ENCODE measurements around the gene RIC8B.

Gene RIC8B

DNA sequence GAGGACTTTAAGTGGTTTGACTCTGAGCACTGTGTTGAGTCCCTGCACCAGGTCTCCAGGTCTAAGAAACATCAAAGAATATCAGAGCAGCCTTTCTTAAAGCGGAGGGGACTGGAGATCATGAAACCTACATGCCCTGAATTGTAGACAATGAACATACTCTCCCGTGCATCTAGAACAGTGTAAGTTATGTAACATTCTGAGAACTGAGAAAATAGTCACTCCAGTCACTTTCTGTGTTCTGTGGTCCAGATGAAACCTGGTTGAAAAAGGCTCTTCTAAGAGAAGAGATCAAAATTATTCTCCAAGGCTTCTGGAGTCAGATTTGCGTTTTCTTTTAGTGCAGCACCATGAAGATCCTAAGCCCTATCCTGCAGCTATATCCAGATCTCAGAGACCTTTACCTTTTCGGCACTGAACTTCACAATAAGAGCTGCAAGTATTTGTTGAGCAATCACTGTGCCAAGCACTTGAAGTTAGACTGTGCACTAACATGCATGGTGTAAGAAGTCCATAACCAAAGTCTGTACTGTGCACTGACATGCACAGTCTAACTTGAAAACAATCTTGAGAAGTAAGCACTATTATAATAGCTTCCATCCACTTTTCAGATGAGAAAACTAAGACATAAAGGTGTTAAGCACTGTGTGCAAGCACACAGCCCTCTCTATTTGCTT lies 115.6 kb downstream of the RIC8B start:
- peaks cover 28% of the 10 kb centered on the region; the same call in 1 of the 2 replicates for H3K36me3 ChIP-seq (ENCODE audit: insufficient read depth, low read length)
- no peaks in the 10 kb centered on the region for H3K9me2 ChIP-seq (replicated peaks; ENCODE audit: low read depth, low read length)
- no peak overlapping the region for H3K4me3 ChIP-seq (ENCODE audit: low read length, poor library complexity, severe bottlenecking)
- H3K9me3 ChIP-seq (ENCODE audit: insufficient read depth, low read depth, low read length) = no peaks in the 10 kb centered on the region
- no peak overlapping the region for H2AFZ ChIP-seq (ENCODE audit: low read length)
- H3K27me3 ChIP-seq (ENCODE audit: insufficient read depth, low read length, poor library complexity, severe bottlenecking) = no peaks in the 10 kb centered on the region
- H3K4me1 ChIP-seq (ENCODE audit: insufficient read depth, low read length, poor library complexity, severe bottlenecking) = no peaks in the 10 kb centered on the region
- no peaks in the 10 kb centered on the region for H4K20me1 ChIP-seq (ENCODE audit: insufficient read depth, low read length, poor library complexity, severe bottlenecking)
- no peaks in the 10 kb centered on the region for H3K79me2 ChIP-seq (ENCODE audit: insufficient read depth, low read length)
- H3K9ac ChIP-seq (ENCODE audit: low read depth, low read length, poor library complexity, severe bottlenecking) = no peak overlapping the region
- H3K4me2 ChIP-seq (ENCODE audit: low read depth, low read length, poor library complexity, severe bottlenecking) = no peak overlapping the region
- no peak for TF ChIP-seq EZH2phosphoT487 (IDR thresholded peaks at IDR 0.05; ENCODE audit: borderline replicate concordance)
- TF ChIP-seq, protein P1, sequence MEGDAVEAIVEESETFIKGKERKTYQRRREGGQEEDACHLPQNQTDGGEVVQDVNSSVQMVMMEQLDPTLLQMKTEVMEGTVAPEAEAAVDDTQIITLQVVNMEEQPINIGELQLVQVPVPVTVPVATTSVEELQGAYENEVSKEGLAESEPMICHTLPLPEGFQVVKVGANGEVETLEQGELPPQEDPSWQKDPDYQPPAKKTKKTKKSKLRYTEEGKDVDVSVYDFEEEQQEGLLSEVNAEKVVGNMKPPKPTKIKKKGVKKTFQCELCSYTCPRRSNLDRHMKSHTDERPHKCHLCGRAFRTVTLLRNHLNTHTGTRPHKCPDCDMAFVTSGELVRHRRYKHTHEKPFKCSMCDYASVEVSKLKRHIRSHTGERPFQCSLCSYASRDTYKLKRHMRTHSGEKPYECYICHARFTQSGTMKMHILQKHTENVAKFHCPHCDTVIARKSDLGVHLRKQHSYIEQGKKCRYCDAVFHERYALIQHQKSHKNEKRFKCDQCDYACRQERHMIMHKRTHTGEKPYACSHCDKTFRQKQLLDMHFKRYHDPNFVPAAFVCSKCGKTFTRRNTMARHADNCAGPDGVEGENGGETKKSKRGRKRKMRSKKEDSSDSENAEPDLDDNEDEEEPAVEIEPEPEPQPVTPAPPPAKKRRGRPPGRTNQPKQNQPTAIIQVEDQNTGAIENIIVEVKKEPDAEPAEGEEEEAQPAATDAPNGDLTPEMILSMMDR (conservative IDR thresholded peaks at IDR 0.05; ENCODE audit: low read length) = no peak
- no peaks in the 10 kb centered on the region for H3F3A ChIP-seq (ENCODE audit: low read depth)

DNA sequence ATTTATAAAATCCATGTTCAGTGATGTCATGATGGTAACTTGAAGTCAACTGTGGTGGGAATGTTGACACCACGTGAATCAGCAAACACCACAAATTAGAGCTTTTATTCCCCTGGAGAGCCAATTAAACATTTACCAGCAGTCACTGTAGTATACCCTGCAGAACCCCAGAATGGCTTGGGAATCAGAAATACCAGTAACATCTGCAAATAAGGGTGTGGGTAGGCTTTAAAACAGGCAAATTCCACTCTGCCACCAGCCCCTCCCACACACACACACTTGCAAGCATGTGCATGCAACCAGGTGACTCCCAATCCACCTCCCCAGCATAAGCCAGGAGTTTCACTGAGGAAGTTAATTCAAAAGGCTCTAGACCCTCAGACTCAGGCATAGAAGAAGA lies 117.6 kb downstream of the RIC8B start:
- no peaks in the 10 kb centered on the region for H3K79me2 ChIP-seq (ENCODE audit: insufficient read depth, low read length)
- no peaks in the 10 kb centered on the region for H3K27me3 ChIP-seq (ENCODE audit: insufficient read depth, low read length, poor library complexity, severe bottlenecking)
- TF ChIP-seq, protein P1 (conservative IDR thresholded peaks at IDR 0.05; ENCODE audit: low read length) = no peak
- TF ChIP-seq EZH2phosphoT487 (IDR thresholded peaks at IDR 0.05; ENCODE audit: borderline replicate concordance) = no peak
- no peaks in the 10 kb centered on the region for H3K4me1 ChIP-seq (ENCODE audit: insufficient read depth, low read length, poor library complexity, severe bottlenecking)
- H3K9me3 ChIP-seq (ENCODE audit: insufficient read depth, low read depth, low read length) = no peaks in the 10 kb centered on the region
- H4K20me1 ChIP-seq (ENCODE audit: insufficient read depth, low read length, poor library complexity, severe bottlenecking) = no peaks in the 10 kb centered on the region
- peaks cover 14% of the 10 kb centered on the region; the same call in 1 of the 2 replicates for H3K36me3 ChIP-seq (ENCODE audit: insufficient read depth, low read length)
- no peaks in the 10 kb centered on the region for H3K9me2 ChIP-seq (replicated peaks; ENCODE audit: low read depth, low read length)
- H3F3A ChIP-seq (ENCODE audit: low read depth) = no peaks in the 10 kb centered on the region
- no peak overlapping the region for H3K4me2 ChIP-seq (ENCODE audit: low read depth, low read length, poor library complexity, severe bottlenecking)
- no peak overlapping the region for H3K9ac ChIP-seq (ENCODE audit: low read depth, low read length, poor library complexity, severe bottlenecking)
- H3K4me3 ChIP-seq (ENCODE audit: low read length, poor library complexity, severe bottlenecking) = no peak overlapping the region
- H2AFZ ChIP-seq (ENCODE audit: low read length) = no peak overlapping the region

DNA sequence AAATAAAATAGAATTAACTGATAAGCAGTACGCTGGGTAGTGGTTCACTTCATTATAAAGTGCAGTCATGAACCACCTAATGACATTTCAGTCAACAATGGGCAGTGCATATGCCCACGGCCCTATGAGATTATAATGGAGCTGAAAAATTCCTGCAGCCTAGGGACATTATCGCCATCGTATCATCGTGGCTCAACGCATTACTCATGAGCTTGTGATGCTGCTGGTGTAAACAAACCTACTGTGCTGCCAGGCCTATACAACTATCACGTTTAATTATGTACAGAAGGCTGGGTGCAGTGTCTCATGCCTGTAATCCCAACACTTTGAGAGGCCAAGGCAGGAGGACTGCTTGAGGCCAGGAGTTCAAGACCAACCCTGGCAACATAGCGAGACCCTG lies 119.0 kb downstream of the RIC8B start:
- no peak for TF ChIP-seq EZH2phosphoT487 (IDR thresholded peaks at IDR 0.05; ENCODE audit: borderline replicate concordance)
- TF ChIP-seq, protein P1 (conservative IDR thresholded peaks at IDR 0.05; ENCODE audit: low read length) = no peak
- Histone ChIP-seq H3K79me2 (ENCODE audit: insufficient read depth, low read length) (no peaks in the 10 kb centered on the region), H2AFZ (ENCODE audit: low read length) (no peak overlapping the region), H3K9me2 (replicated peaks; ENCODE audit: low read depth, low read length) (no peaks in the 10 kb centered on the region), H3K4me1 (ENCODE audit: insufficient read depth, low read length, poor library complexity, severe bottlenecking) (no peaks in the 10 kb centered on the region), H3K4me3 (ENCODE audit: low read length, poor library complexity, severe bottlenecking) (no peak overlapping the region), H3F3A (ENCODE audit: low read depth) (no peaks in the 10 kb centered on the region), H3K9me3 (ENCODE audit: insufficient read depth, low read depth, low read length) (no peaks in the 10 kb centered on the region), H3K27me3 (ENCODE audit: insufficient read depth, low read length, poor library complexity, severe bottlenecking) (no peaks in the 10 kb centered on the region), H4K20me1 (ENCODE audit: insufficient read depth, low read length, poor library complexity, severe bottlenecking) (no peaks in the 10 kb centered on the region), H3K36me3 (ENCODE audit: insufficient read depth, low read length) (peaks cover 3% of the 10 kb centered on the region; the same call in 1 of the 2 replicates), H3K9ac (ENCODE audit: low read depth, low read length, poor library complexity, severe bottlenecking) (no peak overlapping the region), H3K4me2 (ENCODE audit: low read depth, low read length, poor library complexity, severe bottlenecking) (no peak overlapping the region)
